ENCODE results near the gene UBE2D2.

DNA sequence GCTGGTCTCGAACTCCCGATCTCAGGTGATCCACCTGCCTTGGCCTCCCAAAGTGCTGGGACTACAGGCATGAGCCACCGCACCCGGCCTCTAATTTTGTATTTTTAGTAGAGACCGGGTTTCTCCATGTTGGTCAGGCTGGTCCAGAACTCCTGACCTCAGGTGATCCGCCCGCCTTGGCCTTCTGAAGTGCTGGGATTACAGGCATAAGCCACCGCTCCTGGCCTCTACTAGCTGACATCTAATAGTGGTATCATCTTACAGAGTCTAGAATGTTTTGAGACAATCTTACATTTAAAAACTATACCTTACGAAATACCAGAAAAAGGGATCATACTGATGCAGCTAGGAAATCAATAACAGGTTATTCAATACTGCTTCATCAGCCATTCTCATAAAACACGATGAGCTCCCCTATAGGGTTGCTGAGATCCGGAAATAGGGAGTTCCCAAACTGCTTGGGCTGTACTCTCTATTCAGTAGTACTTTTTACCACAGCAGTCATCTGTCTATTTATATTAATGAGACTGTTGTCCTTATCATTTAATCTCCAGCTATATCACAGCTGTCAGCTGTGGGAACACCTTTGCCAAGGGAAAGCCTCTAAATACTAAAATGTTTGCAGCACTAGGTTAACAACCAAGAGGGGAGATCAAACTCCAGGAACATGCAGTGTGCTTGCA lies 8.1 kb upstream of the UBE2D2 start:
- TF ChIP-seq ARNT (IDR thresholded peaks at IDR 0.05) (no peak), SUZ12 (IDR thresholded peaks at IDR 0.05) (no peak), PKNOX1 (IDR thresholded peaks at IDR 0.05) (no peak)

Measured in HEK293T (cell line).